ENCODE results near the gene ITGB5.

ITGB5 gene

GRCh38 chr3:124747111-124747981 is 139.8 kb downstream of the ITGB5 start:
- no peak for FAIRE-seq

- no peak for FAIRE-seq
Measured at GRCh38 chr3:124745756-124746155, 141.4 kb downstream of the ITGB5 start.

GRCh38 chr3:124741027-124741426 is 146.1 kb downstream of the ITGB5 start:
- FAIRE-seq, result no peak

- no peak for FAIRE-seq
Measured at GRCh38 chr3:124731760-124732159, 155.4 kb downstream of the ITGB5 start.

- no peak for FAIRE-seq
Measured at GRCh38 chr3:124730941-124731297, 156.2 kb downstream of the ITGB5 start.

GRCh38 chr3:124730129-124730940 is 156.8 kb downstream of the ITGB5 start, which contains the start of gene UMPS:
UMPS (plus strand) TSS chr3:124730452; CDS start chr3:124730472, 20 bp downstream.
- no peak for FAIRE-seq

GRCh38 chr3:124722589-124722988 is 164.6 kb downstream of the ITGB5 start:
- FAIRE-seq, result no peak

- no peak for FAIRE-seq
Measured at GRCh38 chr3:124714223-124714853, 172.8 kb downstream of the ITGB5 start.

All from TTC549 (cell line).